Astrocyte (in vitro differentiated cells and primary cell): ENCODE results near the gene DNMT1.

ENCODE experiments used
- CTCF ChIP-seq: IDR thresholded peaks from 2 replicates; pipeline ENCODE4 v1.5.1; 2011; ENCODE audit warnings: low read depth, mild to moderate bottlenecking, inconsistent platforms, low read length, moderate library complexity; ENCODE audit not compliant: insufficient read depth
- EZH2 ChIP-seq: IDR thresholded peaks from 2 replicates; pipeline ENCODE4 v1.6.1; 2012; ENCODE audit warnings: mild to moderate bottlenecking, low read length, inconsistent platforms; ENCODE audit not compliant: insufficient read depth

- no peak for TF ChIP-seq CTCF
- TF ChIP-seq EZH2 = no peak
These were observed 39.2 kb upstream of the DNMT1 start for GRCh38 chr19:10233946-10234345.
